Astrocyte (in vitro differentiated cells and primary cell): ENCODE data around the gene DGKE.

ENCODE experiments used
- EZH2 ChIP-seq: IDR thresholded peaks from 2 replicates; pipeline ENCODE4 v1.6.1; 2012; ENCODE audit warnings: mild to moderate bottlenecking, low read length, inconsistent platforms; ENCODE audit not compliant: insufficient read depth
- TF ChIP-seq, protein P1 (sequence below): IDR thresholded peaks from 2 replicates; pipeline ENCODE4 v1.5.1; 2011; ENCODE audit warnings: low read depth, mild to moderate bottlenecking, inconsistent platforms, low read length, moderate library complexity; ENCODE audit not compliant: insufficient read depth

DNA sequence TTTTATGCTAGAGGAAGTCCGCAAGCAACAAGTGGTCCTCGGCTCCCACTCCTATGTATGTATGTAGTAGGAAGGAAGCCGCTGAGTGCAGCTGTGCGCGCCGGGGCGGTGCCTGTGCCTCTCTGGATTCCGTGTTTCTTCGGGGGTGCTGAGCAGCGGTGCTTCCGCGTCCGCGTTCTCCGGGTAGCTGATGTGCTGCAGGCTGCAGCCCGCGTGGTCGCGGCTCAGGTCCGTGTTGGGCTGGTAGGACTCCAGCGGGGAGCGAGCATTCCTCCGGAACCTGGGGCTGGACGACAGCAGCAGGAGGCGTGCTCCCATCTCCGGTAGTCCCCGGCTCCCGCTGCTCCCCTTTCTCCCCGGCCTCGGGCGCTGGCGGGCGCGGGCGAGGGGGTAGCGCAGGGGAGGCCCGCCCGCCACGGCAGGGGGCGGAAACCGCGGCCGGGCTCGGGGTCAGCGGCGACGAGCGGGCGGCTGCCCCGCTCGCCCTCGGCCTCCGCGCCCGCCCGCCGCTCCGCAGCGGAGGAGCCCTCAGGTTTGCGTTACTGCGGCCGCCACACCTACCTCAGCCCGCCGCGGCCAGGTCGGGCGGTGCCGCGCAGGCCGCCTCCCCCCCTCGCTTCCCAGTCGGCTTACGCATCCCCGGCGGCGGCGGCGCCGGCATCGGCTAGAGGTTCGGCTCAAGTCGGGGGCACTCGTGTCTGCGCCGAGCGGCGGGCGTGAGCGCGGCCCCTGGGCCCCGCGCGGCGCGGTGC lies 718 bp upstream of the DGKE start:
- no peak for TF ChIP-seq EZH2
- TF ChIP-seq, protein P1, sequence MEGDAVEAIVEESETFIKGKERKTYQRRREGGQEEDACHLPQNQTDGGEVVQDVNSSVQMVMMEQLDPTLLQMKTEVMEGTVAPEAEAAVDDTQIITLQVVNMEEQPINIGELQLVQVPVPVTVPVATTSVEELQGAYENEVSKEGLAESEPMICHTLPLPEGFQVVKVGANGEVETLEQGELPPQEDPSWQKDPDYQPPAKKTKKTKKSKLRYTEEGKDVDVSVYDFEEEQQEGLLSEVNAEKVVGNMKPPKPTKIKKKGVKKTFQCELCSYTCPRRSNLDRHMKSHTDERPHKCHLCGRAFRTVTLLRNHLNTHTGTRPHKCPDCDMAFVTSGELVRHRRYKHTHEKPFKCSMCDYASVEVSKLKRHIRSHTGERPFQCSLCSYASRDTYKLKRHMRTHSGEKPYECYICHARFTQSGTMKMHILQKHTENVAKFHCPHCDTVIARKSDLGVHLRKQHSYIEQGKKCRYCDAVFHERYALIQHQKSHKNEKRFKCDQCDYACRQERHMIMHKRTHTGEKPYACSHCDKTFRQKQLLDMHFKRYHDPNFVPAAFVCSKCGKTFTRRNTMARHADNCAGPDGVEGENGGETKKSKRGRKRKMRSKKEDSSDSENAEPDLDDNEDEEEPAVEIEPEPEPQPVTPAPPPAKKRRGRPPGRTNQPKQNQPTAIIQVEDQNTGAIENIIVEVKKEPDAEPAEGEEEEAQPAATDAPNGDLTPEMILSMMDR, result no peak
